ENCODE measurements around the gene WDR6. TPM values are rescaled to one million over a fixed set of nuclear protein-coding genes. Genes with fewer than 3 reads are reported as not detected.

The WDR6 gene, protein sequence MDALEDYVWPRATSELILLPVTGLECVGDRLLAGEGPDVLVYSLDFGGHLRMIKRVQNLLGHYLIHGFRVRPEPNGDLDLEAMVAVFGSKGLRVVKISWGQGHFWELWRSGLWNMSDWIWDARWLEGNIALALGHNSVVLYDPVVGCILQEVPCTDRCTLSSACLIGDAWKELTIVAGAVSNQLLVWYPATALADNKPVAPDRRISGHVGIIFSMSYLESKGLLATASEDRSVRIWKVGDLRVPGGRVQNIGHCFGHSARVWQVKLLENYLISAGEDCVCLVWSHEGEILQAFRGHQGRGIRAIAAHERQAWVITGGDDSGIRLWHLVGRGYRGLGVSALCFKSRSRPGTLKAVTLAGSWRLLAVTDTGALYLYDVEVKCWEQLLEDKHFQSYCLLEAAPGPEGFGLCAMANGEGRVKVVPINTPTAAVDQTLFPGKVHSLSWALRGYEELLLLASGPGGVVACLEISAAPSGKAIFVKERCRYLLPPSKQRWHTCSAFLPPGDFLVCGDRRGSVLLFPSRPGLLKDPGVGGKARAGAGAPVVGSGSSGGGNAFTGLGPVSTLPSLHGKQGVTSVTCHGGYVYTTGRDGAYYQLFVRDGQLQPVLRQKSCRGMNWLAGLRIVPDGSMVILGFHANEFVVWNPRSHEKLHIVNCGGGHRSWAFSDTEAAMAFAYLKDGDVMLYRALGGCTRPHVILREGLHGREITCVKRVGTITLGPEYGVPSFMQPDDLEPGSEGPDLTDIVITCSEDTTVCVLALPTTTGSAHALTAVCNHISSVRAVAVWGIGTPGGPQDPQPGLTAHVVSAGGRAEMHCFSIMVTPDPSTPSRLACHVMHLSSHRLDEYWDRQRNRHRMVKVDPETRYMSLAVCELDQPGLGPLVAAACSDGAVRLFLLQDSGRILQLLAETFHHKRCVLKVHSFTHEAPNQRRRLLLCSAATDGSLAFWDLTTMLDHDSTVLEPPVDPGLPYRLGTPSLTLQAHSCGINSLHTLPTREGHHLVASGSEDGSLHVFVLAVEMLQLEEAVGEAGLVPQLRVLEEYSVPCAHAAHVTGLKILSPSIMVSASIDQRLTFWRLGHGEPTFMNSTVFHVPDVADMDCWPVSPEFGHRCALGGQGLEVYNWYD
- 46.3 and 54.7 TPM in 2 replicates for total RNA-seq

DNA sequence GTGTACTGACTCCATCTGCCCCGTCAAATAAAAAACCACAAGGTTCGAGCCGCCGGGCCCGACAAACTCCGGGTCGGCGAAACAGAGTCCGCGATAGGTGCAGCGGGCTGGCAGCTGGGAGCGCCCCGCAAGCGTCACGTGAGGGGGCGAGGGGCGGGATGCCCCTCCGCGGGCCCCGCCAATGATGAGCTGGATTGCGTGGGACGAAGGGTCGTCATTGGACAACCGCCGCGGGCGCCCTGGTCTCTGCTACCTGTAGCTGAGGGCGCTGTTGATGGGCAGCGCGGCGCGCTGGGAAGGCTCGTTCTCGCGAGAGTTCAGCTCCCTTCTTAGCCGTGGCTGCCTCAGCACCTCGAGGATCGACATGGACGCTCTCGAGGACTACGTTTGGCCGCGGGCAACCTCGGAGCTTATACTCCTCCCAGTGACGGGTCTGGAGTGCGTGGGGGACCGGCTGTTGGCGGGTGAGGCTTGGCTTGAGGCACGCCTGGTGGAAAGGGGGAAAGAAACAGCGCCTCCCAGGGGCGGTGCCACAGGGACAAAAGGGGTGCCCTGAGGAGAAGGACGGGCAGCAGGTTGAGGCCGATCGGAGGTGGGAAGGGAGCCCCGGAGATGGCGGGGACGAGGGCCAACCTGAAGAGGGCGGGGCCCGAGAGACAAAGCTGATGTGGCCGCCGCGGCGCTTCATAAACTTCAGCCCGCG is at the start of gene WDR6:
TSS of gene WDR6 (plus strand) at position 324 of the 703 bp plus-strand sequence. CDS start at position 365, 41 bp downstream.

DNA sequence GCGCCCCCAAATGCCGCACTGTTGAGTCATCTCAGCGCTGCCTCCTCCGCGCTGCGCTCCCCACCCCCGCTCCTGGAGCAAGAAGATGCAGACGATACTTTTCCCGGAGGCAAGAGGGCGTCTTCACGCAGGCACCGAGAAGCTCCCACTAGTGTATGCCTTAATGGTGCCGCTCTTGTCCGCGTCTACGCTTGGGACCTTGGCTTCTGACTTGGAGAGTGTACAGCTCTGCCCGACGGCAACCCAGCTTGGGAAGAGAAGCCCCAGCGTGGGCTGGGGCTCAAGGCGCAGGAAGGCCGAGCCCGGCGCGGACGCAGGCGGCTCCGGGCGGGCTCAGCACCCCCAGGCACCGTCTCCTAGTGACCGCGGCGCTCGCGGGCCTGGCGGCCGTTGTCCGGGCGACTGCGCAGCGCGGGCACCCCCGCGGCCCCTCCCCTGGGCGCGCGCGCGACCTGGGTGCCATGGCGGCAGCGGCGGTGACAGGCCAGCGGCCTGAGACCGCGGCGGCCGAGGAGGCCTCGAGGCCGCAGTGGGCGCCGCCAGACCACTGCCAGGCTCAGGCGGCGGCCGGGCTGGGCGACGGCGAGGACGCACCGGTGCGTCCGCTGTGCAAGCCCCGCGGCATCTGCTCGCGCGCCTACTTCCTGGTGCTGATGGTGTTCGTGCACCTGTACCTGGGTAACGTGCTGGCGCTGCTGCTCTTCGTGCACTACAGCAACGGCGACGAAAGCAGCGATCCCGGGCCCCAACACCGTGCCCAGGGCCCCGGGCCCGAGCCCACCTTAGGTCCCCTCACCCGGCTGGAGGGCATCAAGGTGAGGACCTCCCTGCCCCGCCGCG is 17.2 kb upstream of the WDR6 start, which contains the start of gene P4HTM:
TSS of gene P4HTM (plus strand) at position 446 of the 840 bp plus-strand sequence. CDS start at position 462, 16 bp downstream.

DNA sequence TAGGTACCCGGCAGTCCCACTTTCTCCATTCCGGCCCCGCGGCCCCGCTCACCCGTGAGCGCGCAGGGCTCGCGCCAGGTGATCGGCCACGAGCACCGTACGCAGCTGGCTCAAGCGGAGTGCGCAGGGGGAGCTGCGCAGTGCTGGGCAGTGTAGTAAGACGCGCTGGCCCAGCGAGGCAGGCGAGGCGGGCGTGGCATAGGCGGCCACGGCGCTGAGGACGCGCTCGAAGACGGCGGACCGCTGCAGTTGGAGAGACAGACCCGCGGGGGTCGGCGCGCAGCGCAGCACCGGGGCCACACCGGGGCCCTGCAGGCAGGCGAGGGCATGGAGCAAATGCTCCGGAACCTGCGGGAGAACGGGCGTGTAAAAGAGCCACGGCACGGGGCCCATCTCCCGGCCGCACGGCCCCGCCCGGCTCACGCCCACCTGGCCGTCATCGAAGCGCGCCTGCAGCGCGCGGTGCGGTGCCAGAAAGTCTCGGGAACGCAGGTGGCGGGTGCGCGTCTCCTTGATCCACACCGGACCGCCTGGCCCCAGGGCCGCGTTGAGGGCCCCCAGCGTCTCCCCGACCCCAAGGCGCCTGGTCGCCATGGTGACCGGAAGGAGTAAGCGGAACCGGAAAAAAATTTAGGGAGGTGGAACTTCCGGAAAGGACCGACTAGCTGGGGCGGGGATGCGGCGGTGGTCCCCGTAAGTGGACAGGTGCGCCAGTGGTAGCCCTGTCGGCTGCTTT is 10.9 kb downstream of the WDR6 start, which contains the start of gene DALRD3:
TSS of gene DALRD3 (minus strand) at position 610 of the 736 bp plus-strand sequence. CDS start at position 594, 16 bp downstream.

DNA sequence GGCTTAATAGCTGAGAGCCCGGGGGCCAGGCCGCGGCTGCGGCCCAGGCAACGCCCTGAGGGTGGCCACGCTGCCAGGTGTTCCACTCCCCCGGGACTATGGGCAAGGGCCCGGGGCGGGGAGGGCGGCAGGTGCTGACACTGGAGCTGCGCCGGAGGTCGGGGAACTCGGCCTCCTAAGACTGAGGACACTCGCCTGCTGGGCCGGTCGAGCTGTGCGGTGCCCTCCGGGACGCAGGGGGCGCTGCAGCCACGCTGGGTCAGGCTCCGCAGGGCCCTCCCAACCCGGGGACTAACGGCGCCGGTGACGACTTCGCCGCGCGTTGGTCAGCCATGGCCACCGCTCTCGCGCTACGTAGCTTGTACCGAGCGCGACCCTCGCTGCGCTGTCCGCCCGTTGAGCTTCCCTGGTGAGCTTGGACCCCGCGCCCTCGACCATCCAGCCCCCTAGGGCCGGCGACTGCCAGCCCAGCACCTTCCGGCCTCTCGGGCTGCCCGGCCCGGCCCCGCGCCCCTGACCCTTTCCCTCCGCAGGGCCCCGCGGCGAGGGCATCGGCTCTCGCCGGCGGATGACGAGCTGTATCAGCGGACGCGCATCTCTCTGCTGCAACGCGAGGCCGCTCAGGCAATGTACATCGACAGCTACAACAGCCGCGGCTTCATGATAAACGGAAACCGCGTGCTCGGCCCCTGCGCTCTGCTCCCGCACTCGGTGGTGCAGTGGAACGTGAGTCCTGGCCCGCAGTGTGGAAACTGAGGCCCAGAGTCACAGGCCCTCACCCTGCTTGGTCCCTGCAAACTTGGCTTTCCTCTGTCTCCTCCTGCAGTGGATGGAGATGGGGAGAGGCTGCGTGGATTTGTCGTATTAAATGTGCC is 14.9 kb downstream of the WDR6 start, which contains the start of gene NDUFAF3:
TSS of gene NDUFAF3 (plus strand) at position 309 of the 875 bp plus-strand sequence. CDS start at position 333, 24 bp downstream.

DNA sequence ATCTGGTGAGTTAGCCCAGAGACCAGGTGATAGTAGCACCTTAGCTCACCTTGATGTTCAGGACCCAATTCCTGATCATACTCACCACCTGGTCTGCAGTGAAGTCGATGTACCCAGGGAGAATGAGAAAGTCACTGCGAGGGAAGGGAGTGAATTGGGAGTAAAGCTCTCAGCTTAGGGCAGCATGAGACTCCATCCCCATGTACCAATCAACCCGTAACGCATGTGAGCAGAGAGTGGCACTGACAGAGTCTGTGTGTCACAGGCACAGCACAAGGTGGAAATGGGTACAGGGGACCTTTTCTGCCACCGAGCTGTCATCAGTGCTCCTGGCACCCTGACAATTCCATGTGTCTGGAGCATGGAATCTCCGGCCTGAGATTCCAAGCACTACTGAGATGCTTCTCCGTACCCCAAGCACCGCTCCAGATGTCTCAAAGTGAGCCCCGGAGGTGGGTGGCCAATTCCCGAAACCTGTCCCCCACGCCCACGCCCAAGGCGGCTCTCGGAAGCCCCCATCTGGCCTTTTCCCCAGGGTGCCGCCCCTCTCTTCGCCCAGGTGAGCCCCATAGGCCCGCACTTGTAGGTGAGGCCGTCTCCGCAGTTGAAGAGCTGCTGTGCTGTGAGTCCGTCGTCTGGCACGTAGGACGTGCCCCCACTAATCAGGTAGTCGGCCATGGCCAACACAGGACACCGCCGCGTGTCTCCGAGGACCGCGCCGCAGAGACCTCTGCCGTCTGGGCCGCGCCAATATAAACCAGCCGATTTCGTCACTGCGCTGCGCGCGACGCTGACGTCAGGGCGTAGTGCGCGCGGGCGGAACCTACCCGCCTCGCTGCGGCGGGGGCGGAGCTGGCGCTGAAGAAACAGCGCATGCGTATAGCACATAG is 21.7 kb downstream of the WDR6 start, which contains the start of gene IMPDH2:
TSS of gene IMPDH2 (minus strand) at position 726 of the 890 bp plus-strand sequence. CDS start at position 678, 48 bp downstream.

Other genes starting within 250 kb of the WDR6 start
- gene PRKAR2A, start 159.5 kb upstream of the WDR6 start, total RNA-seq = 24.6 and 35.8 TPM in 2 replicates
- 5.5 and 8.9 TPM in 2 replicates for gene SLC25A20, start 108.5 kb upstream of the WDR6 start, total RNA-seq
- gene ARIH2, start 88.5 kb upstream of the WDR6 start, total RNA-seq = 85.5 and 87.5 TPM in 2 replicates
- 15.4 and 20.7 TPM in 2 replicates for gene P4HTM, start 17.1 kb upstream of the WDR6 start, total RNA-seq
- 52.9 and 62.2 TPM in 2 replicates for gene DALRD3, start 11.2 kb downstream of the WDR6 start, total RNA-seq
- gene NDUFAF3, start 14.7 kb downstream of the WDR6 start, total RNA-seq = 49.4 and 59.8 TPM in 2 replicates
- gene IMPDH2, start 22.0 kb downstream of the WDR6 start, total RNA-seq = 361 and 466 TPM in 2 replicates
- gene QRICH1, start 86.7 kb downstream of the WDR6 start, total RNA-seq = 55.6 and 88.7 TPM in 2 replicates
- 304 and 395 TPM in 2 replicates for gene QARS1, start 97.4 kb downstream of the WDR6 start, total RNA-seq
- 39.5 and 48.4 TPM in 2 replicates for gene USP19, start 113.4 kb downstream of the WDR6 start, total RNA-seq
- gene LAMB2, start 125.7 kb downstream of the WDR6 start, total RNA-seq = 288 and 328 TPM in 2 replicates
- gene CCDC71, start 158.9 kb downstream of the WDR6 start, total RNA-seq = 15.1 and 20.2 TPM in 2 replicates
- 53.7 and 55.9 TPM in 2 replicates for gene KLHDC8B, start 164.2 kb downstream of the WDR6 start, total RNA-seq